ENCODE measurements around the gene LEO1.
"Not testable (repeated sequence)": the region's sequence is repeated elsewhere in the genome, so short reads cannot be mapped to it uniquely, and the experiment has no call there.

LEO1 gene

DNA sequence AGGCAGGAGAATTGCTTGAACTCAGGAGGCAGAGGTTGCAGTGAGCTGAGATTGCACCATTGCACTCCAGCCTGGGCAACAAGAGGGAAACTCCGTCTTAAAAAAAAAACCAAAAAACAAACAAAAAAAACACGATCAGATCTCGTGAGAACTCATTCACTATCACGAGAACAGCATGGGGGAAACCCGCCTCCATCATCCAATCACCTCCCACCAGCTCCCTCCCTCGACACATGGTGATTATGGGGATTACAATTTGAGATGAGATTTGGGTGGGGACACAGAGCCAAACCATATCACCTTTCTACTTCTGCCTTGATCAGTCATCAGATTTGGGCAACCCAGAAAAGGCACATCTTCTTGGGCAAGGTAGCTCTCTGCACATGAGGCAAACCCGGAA is 31.5 kb upstream of the LEO1 start:
- not testable (repeated sequence) for DNase-seq

DNA sequence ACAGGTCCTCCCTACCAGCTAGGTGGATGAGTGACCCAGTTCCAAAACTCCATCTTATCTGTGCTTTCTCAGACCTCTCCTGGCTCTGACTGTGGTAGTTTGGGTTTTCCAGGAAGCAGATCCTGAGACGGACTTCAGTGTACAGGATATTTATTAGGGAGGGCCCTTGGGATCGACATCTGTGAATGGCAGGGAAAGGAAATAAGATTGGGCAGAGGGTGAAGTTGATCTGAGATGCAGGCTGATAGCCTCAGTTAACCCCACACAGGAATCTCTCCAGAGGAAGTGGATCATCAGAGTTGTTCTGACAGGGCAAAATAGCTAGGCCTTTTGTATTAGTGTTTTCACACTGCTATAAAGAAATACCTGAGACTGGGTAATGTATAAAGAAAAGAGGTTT is 30.8 kb upstream of the LEO1 start:
- DNase-seq: no peak

DNA sequence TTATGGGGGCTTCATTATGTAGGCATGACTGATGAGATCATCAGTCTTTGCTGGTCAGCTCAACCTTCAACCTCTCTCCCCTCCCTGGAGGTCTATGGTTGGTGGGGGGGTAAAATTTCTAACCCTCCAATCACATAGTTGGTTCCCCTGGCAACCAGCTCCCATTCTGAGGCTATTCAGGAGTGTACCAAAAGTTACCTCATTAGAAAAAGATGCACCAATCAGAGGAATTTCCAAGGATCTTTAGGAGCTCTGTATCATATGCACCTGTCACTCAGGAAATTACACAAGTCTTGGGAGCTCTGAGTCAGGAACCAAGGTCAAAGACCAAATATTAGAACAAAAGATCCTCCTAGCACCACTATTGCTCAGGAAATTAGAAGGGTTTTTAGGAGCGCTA is 21.4 kb upstream of the LEO1 start:
- DNase-seq: no peak

DNA sequence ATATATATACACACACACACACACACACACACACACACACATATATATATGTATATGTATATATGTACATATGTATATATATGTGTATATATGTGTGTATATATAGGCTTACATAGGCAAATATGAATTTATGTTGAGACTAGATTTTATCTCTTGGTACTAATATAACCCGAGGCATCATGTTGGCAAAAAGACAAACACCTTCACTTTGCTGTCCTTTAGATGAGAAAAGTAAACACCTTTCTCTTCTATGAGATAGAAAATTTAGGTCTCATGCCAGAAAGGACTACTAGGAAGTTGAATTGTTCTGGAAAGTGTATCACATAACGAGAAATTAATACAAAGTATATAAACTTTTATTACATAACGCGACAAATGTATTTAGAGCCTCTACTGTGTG is 19.6 kb upstream of the LEO1 start:
- no peak for DNase-seq

DNA sequence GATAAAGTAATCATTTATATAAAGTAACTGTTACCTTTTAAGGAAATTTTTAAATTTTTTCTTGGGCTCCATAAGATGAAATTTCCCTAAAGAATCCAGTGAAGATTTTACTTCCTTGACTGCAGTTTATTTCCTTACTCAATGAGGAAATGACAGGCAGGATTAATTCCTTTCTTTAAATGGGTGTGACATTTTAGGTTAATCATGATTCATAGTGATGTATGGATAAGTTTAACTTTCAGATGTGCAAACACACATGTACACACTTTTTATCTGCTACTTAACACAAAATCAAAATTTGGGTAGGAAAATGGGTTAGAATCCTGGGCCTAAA is 11.2 kb upstream of the LEO1 start:
- DNase-seq: no peak

DNA sequence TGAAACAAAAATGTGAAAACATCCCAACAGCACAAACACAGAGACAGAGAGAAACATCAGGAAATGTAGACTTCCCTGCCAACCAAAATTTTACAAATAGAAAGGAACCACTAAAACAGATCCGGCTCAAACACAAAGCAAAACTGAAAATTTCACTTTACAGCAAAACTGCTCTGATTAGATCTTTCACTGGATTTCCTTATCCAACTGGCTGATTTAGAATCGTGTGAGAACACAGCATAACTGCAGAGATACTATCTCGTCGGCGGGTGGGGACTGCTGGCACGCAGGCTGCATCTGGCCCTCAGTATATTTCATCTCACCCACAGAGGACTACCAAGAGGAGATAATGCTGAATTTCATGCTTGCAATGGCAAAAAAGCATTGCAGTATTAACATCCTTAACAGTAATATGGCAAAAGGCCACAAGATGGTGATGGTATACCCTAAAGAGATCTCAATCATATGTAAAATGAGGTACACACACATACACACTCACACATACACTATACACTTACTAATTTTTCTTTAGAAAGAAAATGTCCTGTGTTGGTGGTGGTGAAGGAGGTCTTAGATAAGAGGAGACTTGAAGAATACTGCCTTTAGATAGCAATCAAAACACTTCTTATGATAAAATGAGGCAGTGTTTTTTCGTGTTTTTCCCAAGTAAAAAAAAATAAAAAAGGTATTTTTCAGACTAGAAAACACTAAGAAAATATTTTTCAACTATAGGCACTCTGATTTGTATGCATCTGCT is 10.6 kb upstream of the LEO1 start:
- DNase-seq: peak; percentile 36

DNA sequence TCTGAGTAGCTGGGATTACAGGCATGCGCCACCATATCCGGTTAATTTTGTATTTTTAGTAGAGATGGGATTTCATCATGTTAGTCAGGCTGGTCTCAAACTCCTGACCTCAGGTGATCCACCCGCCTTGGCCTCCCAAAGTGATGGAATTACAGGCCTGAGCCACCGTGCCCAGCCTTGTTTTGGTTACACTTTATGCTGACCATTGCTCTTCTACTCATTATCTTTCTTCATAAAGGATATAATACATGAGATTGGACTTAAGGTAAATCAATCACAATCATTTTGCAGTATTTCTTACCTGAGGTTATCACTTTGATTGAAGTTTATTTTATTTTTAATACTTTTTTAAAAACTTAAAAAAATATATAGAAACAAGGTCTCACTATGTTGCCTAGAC is 2.2 kb upstream of the LEO1 start:
- no peak for DNase-seq

DNA sequence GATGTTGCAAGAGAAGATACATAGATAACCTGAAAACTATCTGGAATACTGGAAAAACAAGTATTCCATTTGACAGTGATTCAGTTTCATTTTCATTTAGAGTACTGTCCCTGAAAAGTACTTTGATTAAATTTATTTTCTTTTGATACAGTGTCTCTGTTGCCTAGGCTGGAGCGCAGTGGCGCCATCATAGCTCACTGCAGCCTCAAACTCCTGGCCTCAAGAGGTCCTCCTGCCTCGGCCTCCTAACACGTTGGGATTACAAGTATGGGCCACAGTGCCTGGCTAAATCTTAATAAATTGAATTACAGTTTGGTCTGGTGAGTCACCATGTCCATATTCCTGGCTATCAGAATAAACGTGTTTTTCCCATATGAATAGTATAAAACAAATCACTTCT is 1.6 kb upstream of the LEO1 start:
- DNase-seq: no peak

DNA sequence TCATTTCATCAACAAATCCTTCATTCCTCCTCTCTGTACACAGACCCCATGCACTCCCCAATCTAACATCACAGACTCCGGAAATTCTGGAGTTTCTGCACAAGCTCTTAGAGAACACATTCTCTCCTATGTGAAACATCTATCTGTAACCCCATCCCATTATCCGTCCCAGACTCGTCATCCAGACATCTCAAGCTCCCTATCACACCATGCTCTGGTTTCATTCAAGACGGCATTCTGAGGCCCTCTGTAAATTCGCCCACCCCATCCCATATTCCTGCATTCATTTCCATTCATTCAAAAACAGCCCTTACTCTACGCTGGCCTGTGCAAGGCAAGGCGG is 575 bp downstream of the LEO1 start:
- DNase-seq: no peak

DNA sequence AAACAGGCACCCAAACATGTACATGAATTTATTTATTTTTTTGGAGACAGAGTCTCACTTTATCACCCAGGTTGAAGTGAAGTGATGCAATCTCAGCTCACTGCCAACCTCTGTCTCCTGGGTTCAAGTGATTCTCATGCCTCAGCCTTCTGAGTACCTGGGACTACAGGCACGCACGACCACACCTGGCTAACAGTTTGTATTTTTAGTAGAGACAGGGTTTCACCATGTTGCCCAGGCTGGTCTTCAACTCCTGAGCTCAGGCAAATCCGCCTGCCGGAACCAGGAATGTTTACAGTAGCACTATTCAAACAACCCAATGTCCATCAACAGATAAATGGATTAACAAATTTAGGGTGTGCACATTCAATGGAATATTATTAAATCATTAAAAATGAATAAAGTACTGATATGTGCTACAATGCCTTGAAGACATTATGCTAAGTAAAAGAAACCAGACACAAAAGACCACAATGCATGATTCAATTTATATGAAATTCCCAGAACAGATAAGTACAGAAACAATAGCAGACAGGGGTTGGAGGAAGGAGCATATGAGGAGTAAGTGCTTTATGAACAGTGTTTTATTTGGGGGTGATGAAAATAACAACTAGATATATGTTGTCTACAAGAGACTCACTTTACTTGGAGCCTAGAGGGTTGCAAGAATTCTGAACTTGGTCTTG is 1.3 kb downstream of the LEO1 start:
- no peak for DNase-seq

DNA sequence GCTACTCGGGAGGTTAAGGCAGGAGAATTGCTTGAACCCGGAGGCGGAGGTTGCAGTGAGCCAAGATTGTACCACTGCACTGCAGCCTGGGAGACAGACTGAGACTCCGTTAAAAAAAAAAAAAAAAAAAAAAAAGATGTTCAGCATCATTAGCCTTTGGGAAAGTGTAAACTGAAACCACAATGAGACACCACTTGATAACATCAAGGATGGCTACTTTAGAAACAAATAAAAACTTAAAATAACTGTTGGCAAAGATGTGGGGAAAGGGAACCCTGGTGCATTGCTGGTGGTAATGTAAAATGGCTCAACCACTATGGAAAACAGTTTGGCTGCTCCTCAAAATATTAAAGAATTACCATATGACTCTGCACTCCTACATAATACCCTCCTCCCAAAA is 1.9 kb downstream of the LEO1 start:
- no peak for DNase-seq

DNA sequence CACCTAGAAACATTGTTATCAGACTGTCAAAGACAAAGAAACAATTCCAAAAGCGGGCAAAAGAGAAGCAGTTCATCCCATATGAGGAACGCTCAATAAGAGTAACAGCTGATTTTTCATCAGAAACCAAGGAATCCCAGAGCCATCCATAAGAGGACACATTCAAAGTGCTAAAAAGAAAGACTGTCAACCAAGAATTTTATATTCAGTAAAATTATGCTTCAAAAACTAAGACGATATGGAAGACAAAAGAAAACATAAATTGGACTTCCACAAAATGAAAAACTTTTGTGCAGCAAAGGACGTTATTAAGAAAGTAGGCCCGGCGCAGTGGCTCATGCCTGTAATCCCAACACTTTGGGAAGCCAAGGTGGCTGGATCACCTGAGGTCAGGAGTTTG is 4.0 kb downstream of the LEO1 start:
- no peak for DNase-seq

DNA sequence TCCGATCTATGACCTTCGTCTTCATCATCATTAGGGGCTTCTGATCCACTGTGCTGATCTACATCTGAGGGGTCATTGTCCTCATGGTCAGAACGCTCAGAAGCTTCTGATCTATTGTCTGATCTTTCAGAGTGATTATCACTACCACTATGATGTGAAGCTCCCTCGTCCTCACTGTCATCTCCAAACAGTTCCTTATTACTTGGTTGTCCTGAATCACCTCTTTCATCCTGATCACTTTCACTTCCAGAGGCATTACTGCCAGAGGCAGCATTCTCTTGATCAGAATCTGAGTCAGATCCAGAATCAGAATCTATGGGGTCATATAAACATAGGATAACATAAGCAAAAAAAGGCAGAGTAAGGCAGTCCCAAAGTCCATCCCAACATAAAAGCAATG is 5.4 kb downstream of the LEO1 start:
- DNase-seq: no peak

DNA sequence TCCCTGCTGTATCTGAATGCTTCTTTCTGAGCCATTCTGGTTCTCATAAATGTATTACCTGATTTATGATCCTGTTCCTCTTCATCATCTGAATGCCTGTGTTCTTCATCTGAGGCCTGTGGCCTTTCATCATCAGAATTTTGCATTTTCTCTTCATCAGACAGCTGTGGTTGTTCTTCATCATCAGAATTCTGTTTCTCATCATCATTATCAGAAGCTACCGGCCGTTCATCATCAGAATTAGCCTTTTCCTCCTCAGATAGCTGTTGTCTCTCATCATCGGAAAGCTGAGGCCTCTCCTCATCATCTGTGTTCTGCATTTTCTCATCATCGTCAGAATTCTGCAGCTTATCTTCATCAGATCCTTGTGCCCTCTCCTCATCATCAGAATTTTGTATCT is 5.9 kb downstream of the LEO1 start:
- no peak for DNase-seq

DNA sequence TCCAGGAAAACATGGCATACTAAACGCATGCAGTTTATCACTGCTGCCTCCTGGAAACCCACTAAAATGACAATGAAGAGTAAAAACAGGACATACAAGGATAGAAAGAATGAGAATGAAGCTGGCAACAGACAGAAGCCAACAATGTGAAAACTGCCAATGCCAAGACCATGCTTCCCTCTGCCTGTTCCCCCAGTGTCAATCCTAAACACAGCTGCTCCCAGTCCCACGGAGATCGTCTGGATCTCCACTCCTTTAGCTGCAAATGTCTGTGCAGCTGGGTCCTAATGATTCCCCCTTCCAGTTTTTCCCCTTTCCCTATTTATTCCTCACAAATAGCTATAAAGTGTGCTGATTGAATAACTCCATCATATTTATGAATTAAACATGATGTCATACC is 16.1 kb downstream of the LEO1 start:
- DNase-seq: no peak

DNA sequence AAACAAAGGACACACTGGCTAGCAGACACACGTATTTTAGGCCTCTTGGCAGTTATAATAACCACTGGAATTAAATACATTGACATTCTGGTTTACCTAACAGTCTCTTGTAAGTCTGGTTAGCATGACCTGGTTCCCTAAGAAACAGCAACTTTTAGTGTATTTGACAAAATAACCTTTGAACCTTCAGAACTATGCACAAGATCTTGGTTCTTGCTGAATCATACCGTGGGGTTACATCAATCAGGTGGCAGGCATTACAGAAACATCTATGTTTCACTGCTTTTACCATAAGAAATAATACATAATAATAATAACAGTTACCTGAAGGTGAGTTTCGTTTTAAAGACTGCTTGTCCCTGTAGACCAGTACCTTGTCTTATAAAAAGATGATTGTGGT is 18.8 kb downstream of the LEO1 start:
- DNase-seq: no peak

DNA sequence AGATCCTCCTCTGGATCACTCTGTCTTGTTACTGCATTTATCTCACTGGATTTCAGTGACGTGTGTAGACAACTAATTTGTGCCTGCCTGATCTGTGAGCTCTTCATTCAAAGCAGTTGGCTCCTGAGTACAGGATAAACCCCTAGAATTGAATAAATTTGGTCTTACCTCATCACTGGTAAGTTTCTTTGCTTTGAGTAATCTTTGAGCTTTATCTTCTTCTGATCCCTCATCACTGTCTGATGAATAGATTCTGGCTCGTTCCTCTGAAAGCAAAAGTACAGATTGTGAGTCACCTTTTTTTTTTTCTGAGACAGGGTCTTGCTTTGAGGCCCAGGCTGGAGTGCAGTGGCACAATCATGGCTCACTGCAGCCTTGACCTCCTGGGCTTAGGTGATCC is 24.5 kb downstream of the LEO1 start:
- no peak for DNase-seq

DNA sequence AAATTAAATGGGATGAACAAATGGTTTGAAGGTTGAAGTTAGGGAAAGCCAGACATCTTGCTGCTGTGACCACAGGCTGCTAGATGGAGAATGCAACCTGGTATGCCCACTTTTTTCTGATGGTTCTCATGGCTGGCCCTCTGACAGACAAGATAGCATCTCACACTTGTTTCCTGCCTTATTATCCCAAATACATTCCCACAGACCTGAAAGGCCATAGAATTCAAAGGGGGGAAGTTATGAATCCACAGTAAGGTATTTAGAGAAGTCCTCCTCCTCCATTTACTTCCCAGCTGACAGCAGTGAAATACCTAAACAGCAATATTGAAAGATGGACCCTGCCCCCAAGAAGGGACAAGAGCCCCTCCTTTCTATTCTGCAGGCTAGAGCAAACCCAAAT is 32.4 kb downstream of the LEO1 start:
- no peak for DNase-seq

DNA sequence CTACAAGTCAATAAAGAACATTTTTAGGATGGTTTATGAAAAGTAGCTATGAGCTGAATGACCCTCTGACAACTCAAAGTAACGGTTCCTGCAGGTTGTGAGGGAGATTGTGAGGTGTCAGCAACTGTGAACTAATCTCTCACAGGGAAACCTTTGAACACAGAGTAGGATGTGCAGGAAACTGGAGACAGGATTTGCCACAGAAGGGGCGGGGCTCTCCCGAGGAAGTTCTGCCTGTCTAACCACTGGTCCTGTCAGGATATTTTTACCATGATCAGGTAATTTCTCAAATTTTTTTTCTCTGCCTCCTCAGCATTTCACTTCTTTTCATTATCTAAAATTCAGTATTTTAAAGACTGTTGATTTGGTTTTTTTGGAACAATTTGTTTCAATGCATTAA is 33.3 kb downstream of the LEO1 start:
- no peak for DNase-seq

DNA sequence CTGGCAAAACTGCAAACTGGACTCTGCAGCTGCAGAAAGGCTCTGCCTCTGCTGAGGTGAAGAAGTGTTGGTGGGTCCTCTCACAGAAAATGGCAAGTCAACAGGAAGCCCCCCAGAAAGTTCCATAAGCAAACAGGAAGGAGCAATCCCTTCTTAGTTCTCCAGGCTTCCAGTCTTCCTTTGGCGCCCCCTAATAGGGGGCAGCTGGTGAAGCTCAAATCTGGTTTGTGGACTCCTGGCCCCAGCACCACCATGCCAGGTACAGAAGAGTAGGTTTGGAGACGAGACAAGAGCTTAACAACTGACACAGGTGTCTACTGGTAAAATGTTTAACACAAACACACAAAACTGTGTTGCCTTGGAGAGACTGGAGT is 35.5 kb downstream of the LEO1 start:
- DNase-seq: no peak

DNA sequence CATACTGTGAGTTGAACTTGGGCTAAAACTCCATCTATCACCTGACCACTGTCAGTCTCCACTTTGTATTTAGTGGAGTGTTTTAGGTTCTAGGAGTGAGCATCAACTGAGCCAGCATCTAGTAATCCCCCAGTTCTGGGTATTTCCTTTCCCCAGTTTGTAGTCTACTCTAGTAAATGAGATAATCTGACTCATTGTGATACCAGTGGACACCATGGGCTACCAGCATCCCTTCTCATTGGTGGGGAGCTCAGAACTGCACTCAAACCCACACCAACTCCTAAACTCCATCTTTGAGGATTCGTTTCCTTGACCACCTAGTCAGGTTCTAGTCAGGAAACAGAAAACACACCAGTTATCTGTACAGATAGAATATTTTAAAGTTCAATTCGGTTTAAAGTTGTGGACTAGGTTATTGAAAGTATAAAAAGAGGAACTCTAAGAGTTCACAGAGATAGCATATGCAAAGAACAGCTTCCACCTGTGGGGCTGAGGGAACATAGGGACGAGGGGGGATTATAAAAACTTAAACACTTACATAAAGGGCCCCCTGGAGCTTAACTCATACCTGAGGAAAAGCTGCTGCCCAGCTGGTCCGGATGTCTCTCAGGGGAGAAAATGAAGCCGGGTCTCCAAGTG is 36.0 kb downstream of the LEO1 start:
- DNase-seq: no peak

DNA sequence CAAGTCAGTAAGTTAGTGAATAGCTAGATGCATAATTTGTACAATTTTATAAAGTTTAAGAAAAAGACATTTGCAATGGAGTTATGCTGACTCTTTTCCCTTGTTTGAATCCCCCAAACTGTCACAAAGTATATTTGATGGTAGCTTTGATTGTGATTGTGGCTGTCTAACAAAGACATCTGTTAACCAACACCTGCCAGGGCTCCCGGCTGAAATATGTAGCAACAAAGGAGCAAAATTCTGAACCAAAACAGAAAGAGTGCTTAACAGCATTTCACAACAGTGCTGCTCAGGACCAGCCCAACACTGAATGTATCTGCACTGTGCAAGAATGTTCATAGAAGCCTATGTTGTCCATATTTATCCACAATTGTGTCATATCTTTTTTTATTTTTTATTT is 39.4 kb downstream of the LEO1 start:
- DNase-seq: no peak

DNA sequence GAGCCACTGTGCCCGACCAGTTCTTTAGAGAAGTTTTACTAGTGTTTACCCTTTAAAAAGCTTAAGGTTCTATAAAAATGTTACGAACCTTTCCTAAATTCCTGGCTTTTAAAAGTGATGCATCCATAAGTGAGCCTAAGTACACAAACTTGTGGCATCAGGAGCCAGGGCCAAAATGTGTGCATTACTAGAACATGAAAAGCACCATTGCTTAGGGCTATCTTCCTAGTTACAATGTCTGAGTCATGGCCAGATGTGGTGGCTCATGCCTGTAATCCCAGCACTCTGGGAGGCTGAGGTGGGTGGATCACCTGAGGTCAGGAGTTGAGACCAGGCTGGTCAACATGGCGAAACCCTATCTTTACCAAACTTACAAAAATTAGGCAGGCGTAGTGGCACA is 39.9 kb downstream of the LEO1 start:
- no peak for DNase-seq

DNA sequence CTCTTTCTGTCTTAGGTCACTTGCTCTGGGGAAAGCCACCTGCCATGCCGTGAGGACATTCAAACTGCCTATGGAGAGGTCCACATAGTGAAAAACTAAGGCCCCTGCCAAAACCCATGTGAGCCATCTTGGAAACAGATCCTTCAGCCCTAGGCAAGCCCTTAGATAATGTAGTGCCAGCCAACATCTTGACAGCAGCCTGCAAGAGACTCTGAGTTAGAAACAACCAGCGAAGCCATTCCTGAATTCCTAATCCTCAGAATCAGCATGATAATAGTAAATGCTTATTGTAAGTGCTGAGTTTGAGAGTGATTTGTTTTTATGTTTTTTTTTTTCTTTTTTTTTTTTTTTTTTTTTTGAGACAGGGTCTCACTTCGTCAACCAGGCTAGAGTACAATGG is 40.6 kb downstream of the LEO1 start:
- DNase-seq: no peak

DNA sequence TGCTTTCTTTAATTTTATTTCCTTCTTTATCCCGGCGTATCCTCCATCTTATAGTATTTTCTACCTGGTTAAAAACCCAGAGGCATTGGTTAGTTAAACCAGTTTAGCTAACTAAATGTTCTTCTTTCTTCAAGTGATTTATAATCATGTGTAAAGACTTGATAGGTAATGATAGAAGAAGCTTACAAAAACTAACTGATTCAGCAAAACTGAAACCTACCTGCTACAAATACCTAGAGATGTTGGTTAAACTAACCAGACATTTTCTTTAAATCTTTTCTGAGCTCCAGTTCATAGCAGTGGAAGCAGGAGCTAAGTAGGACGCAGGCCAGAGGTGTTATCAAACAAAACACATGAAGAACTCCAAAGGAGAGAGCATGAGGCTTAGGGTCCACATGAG is 44.8 kb downstream of the LEO1 start:
- no peak for DNase-seq

Measured in NCI-H446 treated with DMSO at 0.1 percent for 48 hours (cell line).